HG03571 (cell line): Measurements from ENCODE around the gene ARMH3.

Source experiments
- ATAC-seq: cut with Tn5 transposase; IDR thresholded peaks from one replicate; pipeline ENCODE4 v1.9.1; 2021; ENCODE audit not compliant: unreplicated experiment

Gene ARMH3, protein sequence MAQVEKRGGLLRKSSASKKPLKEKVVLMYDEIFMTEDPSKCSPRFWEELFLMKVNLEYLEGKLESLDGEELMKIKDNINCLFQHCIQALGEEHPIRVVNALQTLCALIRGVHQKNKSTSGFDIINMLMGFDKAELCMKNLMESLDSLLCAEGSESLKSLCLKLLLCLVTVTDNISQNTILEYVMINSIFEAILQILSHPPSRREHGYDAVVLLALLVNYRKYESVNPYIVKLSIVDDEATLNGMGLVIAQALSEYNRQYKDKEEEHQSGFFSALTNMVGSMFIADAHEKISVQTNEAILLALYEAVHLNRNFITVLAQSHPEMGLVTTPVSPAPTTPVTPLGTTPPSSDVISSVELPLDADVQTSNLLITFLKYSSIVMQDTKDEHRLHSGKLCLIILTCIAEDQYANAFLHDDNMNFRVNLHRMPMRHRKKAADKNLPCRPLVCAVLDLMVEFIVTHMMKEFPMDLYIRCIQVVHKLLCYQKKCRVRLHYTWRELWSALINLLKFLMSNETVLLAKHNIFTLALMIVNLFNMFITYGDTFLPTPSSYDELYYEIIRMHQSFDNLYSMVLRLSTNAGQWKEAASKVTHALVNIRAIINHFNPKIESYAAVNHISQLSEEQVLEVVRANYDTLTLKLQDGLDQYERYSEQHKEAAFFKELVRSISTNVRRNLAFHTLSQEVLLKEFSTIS

DNA sequence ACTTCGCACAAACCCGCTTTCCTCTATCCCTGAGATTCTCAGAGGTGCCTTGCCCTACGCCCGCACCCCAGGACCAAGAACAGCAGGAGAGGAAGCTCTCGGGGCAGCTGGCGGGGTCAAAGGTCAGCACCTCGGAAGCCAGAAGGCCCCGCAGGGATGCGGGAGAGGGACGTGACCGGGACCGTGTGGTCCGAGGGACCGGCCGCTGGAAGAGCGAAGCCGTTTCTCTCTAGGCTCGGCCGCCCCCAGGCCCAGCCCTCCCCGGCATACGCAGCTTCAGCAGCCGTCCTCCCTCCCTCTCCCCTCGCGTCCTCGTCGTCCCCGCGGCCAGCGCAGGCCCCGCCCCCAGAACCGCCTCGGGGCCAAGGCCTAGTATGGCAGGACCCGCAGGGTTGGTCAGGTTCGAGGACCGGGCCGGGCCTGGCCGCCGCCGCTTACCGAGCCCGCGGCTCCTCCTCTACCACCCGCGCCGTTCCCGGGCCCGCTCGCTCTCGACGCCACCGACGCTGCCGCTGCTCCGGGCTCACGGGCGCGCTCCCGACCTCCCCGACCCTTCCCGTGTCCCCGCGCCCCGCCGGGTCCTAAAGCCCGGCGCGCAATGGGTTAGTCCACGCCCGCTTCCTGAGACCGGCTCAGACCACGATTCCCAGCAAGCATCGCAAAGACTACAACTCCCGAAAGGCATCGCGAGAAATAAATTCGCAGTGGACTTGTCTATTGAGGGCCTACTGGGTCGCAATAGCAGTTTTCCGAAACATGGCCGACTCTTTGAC is at the start of gene ARMH3:
Gene ARMH3 (minus strand): TSS at position 527 of the 773 bp plus-strand sequence. CDS start 16,059 bp downstream, outside the sequence.
- peak; percentile 95 for ATAC-seq

DNA sequence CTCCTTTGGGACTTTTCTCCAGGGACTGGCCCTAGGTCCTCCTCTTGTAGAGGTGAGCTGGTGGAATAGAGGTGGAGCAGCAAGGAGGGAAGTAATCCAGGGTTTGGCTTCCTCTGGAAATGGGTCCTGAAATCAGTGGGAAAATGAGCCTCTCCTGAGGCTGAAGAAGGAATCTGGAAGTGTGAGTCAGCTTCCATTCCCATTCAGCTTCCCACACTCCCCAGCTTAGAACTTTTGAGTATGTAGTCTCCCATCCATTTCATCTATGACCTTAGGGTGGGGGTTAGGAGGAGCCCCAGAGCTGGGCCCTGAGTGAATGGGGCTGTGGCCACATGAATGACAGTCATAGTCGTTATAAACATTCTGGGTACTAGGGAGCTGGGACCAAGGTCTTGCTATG is 46.4 kb upstream of the ARMH3 start:
- ATAC-seq: no peak

DNA sequence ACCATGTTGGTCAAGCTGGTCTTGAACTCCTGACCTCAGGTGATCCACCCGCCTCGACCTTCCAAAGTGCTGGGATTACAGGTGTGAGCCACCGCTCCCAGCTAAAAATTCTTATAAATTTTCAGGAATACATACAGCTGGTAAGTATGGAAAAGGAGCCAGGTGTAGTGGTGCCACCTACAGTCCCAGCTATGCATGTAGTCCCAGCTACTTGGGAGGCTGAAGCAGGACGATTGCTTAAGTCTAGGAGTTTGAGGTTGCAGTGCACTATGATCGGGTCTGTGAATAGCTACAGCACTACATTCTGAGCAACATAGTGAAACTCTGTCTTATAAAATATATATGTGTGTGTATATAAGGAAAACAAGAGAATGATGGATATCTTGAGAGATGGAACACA is 45.2 kb upstream of the ARMH3 start:
- no peak for ATAC-seq

DNA sequence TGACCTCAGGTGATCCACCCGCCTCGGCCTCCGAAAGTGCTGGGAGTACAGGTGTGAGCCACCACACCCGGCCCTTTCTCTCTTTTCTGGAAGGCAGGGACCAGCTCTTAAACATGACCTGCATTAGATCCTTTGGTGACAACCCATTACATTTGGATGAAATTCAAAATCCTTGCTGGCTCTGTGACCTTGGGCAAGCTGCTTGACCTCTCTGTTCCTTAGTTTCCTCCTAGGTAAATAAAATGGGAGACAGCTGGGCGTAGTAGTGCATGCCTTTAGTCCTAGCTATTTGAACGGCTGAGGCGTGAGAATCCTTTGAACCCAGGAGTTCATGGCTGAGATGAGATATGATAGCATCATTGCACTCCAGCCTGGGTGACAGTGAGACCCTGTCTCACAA is 40.5 kb upstream of the ARMH3 start:
- ATAC-seq: no peak

DNA sequence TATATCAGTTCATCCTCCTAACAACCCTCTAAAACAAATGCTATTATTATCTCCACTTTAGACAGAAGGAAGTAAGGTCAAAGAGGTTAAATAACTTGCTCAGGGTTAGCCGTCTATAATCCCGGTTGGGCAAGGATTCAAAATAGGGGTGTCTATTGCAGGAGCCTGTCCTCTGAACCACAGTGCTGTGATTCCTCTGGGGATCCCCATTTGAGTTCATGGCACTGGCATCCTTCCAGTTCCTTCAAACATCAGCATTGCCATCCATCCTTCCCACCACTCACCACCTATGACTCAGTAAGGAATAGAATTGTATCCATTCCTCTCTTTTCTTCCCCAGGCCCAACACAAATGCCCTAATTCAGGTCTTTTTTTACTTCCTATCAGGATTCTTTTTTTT is 34.8 kb upstream of the ARMH3 start:
- ATAC-seq: no peak

DNA sequence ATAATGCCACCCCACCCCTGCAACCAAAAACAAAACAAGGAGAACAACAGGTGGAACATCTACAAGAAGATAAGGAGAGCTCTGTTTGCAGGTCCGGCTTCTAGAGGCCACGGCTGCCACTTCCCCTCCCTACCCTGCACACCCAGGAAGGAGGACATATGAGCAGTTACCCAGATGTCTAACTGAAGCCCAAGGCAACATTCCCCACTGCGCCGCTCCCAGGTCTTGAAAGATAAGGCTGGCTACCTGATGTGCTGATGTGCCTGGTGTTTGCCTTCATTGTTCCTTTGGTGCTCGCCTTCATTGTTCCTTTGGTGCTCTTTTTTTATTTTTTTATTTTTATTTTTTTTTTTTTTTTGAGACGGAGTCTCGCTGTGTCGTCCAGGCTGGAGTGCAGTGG is 30.2 kb upstream of the ARMH3 start:
- no peak for ATAC-seq

DNA sequence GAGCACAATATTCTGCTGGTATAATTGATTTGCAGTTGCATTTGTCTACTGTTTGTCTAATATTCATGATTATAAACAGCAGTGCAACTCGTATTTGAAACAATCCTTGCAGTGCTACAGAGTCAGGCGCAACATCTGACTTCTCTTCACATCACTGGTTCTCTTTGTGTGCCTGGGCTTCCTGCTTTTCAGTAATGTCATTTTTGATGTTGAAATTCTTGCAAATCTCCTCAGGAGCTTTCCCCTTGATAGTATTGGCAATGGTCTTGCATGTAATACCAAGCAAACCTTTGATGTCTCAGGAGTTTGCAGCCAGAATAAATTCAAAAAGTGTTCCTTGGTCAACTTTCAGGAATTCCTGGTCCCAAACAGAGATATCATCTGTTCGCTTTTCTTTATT is 29.4 kb upstream of the ARMH3 start:
- ATAC-seq: no peak

DNA sequence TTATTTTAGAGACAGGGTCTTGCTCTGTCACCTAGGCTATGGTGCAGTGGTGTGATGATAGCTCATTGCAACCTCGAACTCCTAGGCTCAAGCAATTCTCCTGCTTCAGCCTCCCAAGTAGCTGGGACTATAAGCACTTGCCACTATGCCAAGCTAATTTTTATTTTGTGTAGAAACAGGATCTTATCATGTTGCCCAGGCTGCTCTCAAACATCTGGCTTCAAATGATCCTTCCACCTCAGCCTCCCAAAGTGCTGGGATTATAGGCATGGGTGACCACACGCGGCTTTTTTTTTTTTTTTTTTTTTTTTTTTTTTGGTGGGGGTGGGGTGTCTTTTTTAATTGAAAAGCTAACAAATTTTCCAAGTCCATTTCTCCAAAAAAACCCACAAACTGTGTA is 27.6 kb upstream of the ARMH3 start:
- no peak for ATAC-seq

DNA sequence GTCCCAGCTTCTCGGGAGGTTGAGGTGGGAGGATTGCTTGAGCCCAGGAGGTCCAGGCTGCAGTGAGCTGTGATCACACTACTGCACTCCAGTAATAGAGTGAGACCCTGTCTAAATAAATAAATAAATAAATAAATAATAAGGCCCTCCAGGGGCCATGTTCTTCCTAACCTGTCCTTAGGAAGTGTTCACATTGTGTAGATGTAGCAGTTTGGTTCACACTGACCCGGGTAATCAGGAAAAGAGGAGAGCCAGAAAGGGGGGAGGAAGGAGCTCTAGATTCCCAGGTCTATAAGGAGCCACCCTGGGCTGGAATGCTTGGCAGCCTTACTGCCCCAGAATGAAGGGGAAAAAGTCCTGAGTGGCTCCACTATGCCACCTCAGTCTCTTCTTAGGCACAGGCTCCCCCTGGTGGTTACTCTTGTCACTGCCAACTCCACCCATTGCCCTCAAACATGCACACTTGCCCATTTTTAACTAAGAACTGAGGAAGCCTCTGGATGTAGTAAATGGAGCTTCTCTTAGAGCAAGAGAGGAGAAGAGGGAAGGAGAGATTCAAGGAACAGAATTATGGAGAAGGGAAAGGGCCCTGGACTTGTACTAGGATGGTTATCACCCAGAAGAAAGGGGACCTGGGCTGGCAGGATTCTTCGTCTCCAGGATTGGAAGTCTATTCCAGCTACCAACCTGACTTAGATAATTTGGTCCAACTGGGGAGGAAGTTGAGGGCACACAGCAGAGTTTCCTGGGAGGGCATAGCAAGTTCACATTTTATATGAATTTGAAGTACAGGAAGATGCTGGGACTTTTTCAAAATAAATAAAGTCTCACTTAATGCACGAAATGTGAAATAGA is 16.9 kb upstream of the ARMH3 start:
- no peak for ATAC-seq

DNA sequence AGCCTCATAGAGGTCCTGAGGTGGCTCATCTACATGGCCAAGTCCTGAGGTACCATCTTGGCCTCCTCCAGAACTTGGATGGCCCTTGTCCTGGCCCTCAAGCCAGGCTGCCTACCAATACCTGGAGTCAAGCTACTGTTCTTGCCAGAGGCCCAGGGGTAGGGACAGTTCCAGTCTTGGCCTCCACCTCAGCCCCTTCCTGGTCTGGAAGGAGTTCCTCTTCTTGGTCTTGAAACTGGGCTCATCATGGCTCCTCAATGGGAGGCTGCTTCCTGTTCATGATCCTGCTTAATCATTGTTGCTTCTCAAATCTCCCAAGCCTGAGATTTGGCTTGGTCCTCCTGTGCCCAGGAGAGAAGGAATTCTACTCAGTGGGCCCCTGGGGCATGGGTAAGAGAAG is 13.1 kb upstream of the ARMH3 start:
- no peak for ATAC-seq

DNA sequence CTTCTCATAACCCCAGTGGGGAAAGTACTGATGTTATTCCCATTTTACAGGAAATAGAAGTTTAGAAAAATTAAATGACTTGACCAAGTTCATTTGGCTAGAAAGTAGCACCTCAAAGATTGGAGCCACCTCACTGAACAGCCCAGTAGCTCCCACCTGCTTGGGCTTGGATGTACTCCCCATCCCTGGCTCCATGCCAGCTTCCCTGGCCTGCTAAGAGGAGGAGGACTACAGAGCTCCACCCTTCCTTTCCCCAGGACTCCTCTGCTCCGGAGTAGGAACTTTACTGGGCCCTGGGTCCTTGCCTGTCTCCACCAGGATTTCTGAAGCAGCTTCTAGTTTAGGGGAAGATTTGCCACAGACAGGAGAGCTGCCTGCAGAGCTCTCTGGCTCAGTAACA is 12.2 kb upstream of the ARMH3 start:
- no peak for ATAC-seq

DNA sequence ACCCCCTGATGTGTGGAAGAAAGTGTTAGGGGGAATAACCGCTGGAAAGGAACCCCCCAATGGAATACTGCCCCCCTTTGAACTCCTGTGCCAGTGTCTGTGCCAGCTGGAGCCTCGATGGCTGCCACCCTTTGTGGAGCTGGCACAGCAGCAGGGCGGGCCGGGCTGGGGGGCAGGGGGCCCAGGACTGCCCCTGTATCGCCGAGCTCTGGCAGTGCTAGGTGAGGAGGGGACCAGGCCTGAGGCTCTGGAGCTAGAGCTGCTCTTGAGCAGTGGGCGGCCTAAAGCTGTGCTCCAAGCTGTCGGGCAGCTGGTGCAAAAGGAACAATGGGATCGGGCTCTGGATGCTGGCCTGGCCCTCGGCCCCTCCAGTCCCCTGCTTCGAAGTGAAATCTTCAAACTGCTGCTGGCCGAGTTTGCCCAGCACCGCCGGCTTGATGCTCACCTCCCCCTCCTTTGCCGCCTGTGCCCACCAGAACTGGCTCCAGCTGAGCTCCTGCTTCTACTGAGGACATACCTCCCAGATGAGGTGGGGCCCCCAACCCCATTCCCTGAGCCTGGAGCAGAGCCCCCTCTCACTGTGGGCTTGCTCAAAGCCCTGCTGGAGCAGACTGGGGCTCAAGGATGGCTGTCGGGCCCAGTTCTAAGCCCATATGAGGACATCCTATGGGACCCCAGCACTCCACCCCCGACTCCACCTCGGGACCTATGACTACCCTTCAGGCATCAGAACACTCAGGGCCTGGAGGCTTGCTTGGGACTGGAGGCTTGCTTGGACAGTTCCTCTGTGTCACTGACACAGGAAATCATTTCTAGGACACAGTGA is 11.3 kb upstream of the ARMH3 start:
- no peak for ATAC-seq

DNA sequence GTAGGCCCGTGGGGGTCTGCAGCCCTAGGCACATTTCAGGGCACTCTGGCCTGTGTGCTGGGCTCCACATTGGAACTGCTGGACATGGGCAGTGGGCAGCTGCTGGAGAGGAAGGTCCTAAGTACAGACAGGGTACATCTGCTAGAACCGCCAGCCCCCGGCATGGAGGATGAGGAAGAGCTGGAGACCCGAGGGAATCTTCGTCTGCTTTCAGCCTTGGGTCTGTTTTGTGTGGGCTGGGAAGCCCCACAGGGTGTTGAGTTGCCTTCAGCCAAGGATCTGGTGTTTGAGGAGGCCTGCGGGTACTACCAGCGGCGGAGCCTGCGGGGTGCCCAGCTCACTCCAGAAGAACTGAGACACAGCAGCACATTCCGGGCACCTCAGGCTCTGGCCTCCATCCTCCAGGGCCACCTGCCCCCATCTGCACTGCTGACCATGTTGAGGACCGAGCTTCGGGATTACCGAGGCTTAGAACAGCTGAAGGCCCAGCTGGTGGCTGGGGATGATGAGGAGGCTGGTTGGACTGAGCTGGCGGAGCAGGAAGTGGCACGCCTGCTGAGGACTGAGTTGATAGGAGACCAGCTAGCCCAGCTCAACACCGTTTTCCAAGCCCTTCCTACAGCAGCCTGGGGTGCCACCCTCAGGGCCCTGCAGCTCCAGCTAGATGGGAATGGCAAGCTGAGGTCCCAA is 10.6 kb upstream of the ARMH3 start:
- ATAC-seq: no peak

DNA sequence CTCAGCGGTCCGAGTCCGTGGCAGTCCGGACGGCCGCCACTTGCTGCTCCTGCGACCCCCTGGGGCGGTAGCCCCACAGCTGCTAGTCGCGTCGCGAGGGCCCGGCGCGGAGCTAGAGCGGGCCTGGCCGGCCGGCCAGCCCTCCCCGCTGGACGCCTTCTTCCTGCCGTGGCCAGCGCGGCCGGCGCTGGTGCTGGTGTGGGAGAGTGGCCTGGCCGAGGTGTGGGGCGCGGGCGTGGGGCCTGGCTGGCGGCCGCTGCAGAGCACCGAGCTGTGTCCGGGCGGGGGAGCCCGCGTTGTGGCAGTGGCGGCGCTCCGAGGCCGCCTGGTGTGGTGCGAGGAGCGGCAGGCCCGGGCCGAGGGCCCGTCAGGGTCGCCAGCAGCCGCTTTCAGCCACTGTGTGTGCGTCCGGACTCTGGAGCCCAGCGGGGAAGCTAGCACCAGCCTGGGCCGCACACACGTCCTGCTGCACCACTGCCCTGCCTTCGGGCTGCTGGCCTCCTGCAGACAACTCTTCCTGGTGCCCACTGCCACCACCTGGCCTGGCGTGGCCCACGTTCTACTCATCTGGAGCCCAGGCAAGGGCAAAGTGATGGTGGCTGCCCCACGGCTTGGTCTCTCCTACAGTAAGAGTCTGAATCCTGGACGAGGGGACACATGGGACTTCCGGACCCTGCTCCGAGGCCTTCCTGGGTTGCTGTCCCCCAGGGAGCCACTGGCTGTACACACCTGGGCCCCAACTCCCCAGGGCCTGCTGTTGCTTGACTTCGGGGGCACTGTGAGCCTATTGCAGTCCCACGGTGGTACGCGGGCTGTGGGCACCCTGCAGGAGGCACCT is 9.8 kb upstream of the ARMH3 start:
- peak; percentile 10 for ATAC-seq

DNA sequence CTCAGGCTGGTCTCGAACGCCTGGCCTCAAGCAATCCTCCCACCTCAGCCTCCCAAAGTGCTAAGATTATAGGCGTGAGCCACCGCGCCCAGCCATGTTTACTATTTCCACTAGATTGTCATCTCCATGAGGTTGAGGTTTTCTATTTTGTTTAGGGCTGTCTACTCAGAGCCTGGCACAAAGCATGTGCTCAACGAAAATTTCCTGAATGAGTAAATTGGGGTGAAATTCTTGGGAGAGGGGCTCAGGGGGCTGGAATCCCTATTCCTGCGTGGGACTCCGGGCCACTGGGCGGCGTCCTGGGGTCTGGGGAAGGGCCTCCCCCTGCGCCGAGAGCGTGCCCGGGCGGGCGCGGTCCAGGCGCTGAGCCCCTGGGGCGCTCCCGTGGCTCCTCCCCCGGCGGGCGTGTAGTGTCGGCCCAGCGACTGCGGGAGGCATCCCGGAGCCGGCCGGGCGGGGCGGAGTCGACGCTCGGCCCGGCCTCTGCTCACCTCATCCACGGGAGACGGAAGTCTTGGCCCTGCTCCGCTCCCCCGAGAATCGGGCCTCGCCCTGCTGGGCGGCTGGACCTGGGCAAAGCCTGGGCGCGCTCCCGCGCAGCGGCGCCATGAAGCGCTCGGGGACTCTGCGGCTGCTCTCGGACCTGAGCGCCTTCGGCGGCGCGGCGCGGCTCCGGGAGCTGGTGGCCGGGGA is 9.0 kb upstream of the ARMH3 start, which contains the start of gene HPS6:
Gene HPS6 (plus strand): TSS at position 482 of the 693 bp plus-strand sequence. CDS start 126 bp downstream, at position 608.
- ATAC-seq: peak; percentile 94

DNA sequence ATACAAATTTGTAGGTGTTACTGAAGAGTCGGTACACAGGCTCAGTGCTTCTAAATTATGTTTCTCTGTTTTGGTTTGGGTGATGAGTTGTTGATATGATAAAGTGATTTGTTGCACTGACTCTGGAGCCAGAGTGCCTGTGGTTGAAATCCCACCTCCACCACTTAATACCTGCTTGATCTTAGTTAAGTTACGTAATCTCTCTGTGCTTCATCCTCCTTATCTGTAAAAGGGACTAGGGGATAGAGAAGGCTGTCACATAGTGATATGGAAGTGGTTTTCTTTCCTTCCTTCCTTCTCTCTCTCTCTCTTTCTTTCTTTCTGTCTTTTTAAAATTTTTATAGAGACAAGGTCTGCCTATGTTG is 8.5 kb upstream of the ARMH3 start:
- no peak for ATAC-seq

DNA sequence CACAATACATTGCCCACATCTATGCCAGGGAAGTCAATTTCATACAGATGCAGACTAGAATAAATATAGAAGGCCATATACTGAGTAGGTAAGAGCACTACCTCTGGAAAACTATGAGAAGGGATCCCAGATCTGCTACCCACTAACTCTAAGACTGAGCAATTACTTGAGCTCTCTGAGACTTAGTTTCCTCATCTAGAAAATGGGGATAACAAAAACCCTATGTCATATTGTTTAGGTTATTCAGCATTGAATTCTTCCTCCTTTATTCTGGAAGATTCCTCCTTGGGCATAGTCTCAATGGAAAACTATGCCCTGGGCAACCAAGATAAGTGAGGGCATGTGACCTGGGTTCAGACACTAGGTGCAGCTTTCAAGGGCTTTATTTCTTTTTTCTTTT is 4.0 kb upstream of the ARMH3 start:
- ATAC-seq: no peak
